GM23338 (cell line): ENCODE measurements around the gene CNIH1.

Source experiments
- JUNB ChIP-seq: IDR thresholded peaks from one replicate; pipeline ENCODE4 v1.6.1; 2016; ENCODE audit warnings: antibody characterized with exemption; ENCODE audit not compliant: unreplicated experiment
- POLR2AphosphoS5 ChIP-seq: IDR thresholded peaks from 2 replicates; pipeline ENCODE4 v1.6.1; 2016; ENCODE audit warnings: antibody characterized with exemption, low read depth
- REST ChIP-seq: IDR thresholded peaks from one replicate; pipeline ENCODE4 v1.6.1; 2018; ENCODE audit warnings: antibody characterized with exemption; ENCODE audit not compliant: unreplicated experiment
- TF ChIP-seq, protein P1 (sequence below), 2 experiments: fragments of 200-600 bp in 1 of 2; sonication (generic) in 1 of 2; conservative IDR thresholded peaks; 2 replicates each; pipeline versions ENCODE4 v1.5.1 to v1.6.1; 2016 to 2017; ENCODE audit warnings: antibody characterized with exemption in 2 of 2, low read depth in 2 of 2, mild to moderate bottlenecking in 2 of 2, moderate library complexity in 1 of 2

DNA sequence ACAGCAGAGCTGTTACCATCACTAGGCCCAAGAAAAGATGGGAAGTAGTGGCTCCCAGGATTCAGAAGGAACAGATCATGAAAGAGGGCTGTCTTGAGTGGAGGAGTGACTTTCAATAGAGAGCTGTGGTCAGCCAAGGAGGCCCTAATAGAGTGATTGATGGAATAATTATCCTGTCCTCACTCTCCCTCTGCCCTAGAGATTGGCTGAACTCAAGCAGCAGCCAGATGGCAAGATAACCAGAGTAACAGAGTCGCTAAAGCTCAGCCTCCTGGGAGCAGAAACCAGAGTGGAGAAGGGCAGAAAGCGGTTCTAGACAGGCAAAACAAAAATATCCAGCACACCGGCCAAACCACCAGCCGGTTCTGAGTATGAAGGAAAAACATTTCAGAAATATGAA is 24.5 kb upstream of the CNIH1 start:
- TF ChIP-seq POLR2AphosphoS5: no peak
- TF ChIP-seq, protein P1, sequence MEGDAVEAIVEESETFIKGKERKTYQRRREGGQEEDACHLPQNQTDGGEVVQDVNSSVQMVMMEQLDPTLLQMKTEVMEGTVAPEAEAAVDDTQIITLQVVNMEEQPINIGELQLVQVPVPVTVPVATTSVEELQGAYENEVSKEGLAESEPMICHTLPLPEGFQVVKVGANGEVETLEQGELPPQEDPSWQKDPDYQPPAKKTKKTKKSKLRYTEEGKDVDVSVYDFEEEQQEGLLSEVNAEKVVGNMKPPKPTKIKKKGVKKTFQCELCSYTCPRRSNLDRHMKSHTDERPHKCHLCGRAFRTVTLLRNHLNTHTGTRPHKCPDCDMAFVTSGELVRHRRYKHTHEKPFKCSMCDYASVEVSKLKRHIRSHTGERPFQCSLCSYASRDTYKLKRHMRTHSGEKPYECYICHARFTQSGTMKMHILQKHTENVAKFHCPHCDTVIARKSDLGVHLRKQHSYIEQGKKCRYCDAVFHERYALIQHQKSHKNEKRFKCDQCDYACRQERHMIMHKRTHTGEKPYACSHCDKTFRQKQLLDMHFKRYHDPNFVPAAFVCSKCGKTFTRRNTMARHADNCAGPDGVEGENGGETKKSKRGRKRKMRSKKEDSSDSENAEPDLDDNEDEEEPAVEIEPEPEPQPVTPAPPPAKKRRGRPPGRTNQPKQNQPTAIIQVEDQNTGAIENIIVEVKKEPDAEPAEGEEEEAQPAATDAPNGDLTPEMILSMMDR (conservative IDR thresholded peaks at IDR 0.05; ENCODE audit: low read depth in 2 of 2): no peak
- no peak for TF ChIP-seq JUNB
- TF ChIP-seq REST: no peak
